ENCODE results near the gene ZNF628.
A peak's percentile ranks its signal among the peaks of the same experiment; 100 is the strongest.

ZNF628 gene

GRCh38 chr19:55498246-55498840, 21.9 kb downstream of the ZNF628 start:
- no peak overlapping the region for H3K27ac Mint-ChIP-seq
- no peak overlapping the region for H3K4me3 Mint-ChIP-seq
- peaks cover 10% of the 10 kb centered on the region for H3K4me1 Mint-ChIP-seq (ENCODE audit: low read depth)
- H3K9me3 Mint-ChIP-seq = peaks cover 9% of the 10 kb centered on the region
- H3K27me3 Mint-ChIP-seq (ENCODE audit: low read depth) = no peaks in the 10 kb centered on the region
- H3K36me3 Mint-ChIP-seq (ENCODE audit: low read depth) = peaks cover 7% of the 10 kb centered on the region
- DNase-seq (ENCODE audit: low spot score) = no peak

DNA sequence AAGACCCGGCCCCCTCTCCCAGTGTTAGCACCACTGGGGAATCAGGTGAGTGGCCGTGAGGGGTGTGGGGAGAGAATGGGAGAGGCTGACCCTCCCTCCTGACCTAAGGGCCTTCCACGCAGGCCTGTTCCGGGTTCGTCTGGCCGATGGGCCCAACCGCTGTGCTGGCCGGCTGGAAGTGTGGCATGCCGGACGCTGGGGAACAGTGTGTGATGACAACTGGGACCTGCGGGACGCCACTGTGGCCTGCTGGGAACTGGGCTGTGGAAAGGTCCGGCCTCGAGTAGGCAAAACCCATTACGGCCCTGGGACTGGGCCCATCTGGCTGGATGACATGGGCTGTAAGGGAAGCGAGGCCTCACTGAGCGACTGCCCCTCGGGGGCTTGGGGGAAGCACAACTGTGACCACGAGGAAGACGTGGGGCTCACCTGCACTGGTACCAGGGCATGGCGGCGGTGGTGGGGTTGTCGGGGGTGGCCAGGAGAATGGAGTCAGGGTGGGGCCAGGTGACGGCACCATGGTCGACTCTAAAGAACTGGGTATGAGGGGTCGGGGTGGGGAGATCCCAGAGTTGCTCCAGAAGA, 24.0 kb downstream of the ZNF628 start:
- Mint-ChIP-seq H3K9me3 (peaks cover 10% of the 10 kb centered on the region), H3K27ac (no peak overlapping the region), H3K27me3 (ENCODE audit: low read depth) (no peaks in the 10 kb centered on the region), H3K4me1 (ENCODE audit: low read depth) (peaks cover 14% of the 10 kb centered on the region), H3K36me3 (ENCODE audit: low read depth) (peaks cover 9% of the 10 kb centered on the region), H3K4me3 (no peak overlapping the region)
- DNase-seq (ENCODE audit: low spot score) = no peak

DNA sequence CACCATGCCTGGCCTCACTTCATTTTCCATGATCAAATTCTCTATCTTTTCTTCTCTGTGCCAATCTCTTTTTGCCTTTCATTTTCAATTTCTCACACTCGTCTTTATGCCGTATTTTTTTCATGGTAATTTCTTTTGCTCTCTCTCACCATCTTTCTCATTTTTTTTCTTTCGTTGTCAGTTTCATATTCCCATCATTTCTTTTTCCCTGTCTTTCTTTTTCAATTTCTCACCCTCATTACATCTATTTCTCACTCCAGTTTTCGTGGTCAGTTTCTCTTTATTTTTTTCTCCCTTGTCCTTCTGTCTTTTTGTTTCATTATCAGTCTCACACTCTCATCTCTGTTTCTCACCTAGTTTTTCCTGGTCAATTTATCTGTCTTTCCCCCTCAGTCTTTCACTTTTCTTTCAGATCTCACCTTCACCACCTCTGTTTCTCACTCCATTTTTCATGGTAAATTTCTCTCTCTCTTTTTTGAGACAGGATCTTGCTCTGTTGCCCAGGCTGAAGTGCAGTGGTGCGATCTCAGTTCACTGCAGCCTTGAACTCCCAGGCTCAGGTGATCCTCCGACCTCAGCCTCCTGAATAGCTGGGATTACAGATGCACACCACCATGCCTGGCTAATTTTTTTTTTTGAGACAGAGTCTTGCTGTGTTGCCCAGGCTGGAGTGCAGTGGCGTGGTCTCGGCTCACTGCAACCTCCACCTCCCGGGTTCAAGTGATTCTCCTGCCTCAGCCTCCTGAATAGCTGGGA, 26.0 kb downstream of the ZNF628 start:
- peaks cover 14% of the 10 kb centered on the region for H3K4me1 Mint-ChIP-seq (ENCODE audit: low read depth)
- H3K4me3 Mint-ChIP-seq = no peak overlapping the region
- peaks cover 10% of the 10 kb centered on the region for H3K9me3 Mint-ChIP-seq
- no peak for DNase-seq (ENCODE audit: low spot score)
- peak overlapping the region; percentile 20 for H3K27ac Mint-ChIP-seq
- H3K36me3 Mint-ChIP-seq (ENCODE audit: low read depth) = peaks cover 9% of the 10 kb centered on the region
- H3K27me3 Mint-ChIP-seq (ENCODE audit: low read depth) = no peaks in the 10 kb centered on the region

DNA sequence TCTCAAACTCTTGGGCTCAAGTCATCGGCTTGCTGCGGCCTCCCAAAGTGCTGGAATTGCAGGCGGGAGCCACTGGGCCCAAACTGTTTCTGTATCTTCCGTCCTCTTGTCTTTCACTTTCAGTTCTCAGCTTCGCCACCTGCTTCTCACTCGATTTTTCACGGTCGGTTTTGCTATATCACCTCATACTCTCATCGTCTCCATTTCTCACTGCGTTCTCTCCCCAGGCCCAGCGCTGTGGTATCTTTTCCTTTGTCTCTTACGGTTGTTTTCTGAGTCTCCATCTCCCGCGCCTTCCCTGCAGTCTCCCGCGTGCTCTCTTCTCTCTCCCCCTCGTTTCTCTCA, 26.7 kb downstream of the ZNF628 start:
- Mint-ChIP-seq H3K4me3 (peak overlapping the region; percentile 82), H3K4me1 (ENCODE audit: low read depth) (peaks cover 14% of the 10 kb centered on the region), H3K27me3 (ENCODE audit: low read depth) (no peaks in the 10 kb centered on the region), H3K27ac (peak overlapping the region; percentile 85), H3K36me3 (ENCODE audit: low read depth) (peaks cover 9% of the 10 kb centered on the region), H3K9me3 (peaks cover 10% of the 10 kb centered on the region)
- no peak for DNase-seq (ENCODE audit: low spot score)

DNA sequence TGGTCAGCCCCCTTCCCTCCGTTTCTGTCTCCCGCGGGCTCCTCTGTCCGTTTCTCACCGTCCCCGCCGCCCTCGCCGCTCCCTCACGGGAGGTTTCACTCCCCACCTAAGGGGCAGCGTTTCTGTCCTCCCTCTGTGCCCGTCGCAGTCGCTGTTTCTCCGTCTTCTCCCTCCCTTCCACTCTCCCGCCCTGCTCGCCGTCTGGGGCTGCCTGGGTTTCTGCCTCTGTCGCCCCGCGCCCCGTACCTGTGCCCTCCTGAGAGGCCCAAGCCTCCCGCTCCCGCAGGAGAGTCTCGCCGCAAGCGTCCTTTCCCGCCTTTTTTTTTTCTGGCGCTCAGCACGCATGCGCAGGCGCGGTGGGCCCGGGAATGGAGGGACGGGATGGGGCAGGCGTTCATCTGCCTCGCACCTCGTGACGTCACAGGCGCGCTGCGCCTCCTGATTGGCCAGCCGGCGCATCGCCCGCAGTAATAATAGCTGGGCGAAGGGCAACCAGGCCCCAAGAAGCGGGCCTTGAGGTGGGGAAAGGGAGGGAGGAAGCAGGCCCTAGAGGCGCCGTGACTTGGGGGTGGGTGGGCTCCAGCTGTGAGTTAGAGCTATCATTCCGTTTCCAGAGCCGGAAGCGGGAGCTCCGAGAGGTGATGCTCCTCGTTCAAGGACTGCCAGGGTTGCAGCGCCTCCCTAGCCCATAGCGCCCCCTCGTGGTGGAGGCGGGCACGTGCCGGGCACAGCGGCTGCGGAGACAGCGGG, 27.3 kb downstream of the ZNF628 start:
- Mint-ChIP-seq H3K4me3 (peak overlapping the region; percentile 82), H3K27ac (peak overlapping the region; percentile 85), H3K9me3 (peaks cover 10% of the 10 kb centered on the region), H3K4me1 (ENCODE audit: low read depth) (peaks cover 14% of the 10 kb centered on the region), H3K36me3 (ENCODE audit: low read depth) (peaks cover 9% of the 10 kb centered on the region), H3K27me3 (ENCODE audit: low read depth) (no peaks in the 10 kb centered on the region)
- peak; percentile 93 for DNase-seq (ENCODE audit: low spot score)

- peaks cover 10% of the 10 kb centered on the region for H3K9me3 Mint-ChIP-seq
- H3K27ac Mint-ChIP-seq = no peak overlapping the region
- no peaks in the 10 kb centered on the region for H3K27me3 Mint-ChIP-seq (ENCODE audit: low read depth)
- H3K4me1 Mint-ChIP-seq (ENCODE audit: low read depth) = peaks cover 14% of the 10 kb centered on the region
- H3K4me3 Mint-ChIP-seq = peak overlapping the region; percentile 82
- no peak for DNase-seq (ENCODE audit: low spot score)
- H3K36me3 Mint-ChIP-seq (ENCODE audit: low read depth) = peaks cover 9% of the 10 kb centered on the region
These were observed 27.8 kb downstream of the ZNF628 start for GRCh38 chr19:55504252-55504603.

DNA sequence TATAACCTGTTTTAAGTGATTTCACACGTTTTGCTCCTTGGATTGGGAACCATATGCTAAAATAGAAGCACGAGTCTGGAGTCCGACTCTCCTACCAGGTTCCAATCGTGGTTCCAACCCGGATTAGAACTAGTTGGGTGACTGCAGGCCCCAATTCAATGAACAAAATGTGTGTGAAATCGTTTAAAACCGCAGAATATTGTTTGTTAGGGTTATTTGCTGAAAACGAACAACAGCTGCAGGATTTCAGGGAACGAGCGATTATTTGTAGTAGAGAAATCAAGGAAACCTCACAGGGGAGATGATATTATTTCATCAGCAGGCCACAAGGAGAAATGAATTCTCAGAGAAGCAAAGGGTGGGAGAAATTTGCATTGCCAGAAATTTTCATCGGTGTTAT, 28.6 kb downstream of the ZNF628 start:
- peaks cover 9% of the 10 kb centered on the region for H3K36me3 Mint-ChIP-seq (ENCODE audit: low read depth)
- no peaks in the 10 kb centered on the region for H3K27me3 Mint-ChIP-seq (ENCODE audit: low read depth)
- H3K4me3 Mint-ChIP-seq = no peak overlapping the region
- H3K4me1 Mint-ChIP-seq (ENCODE audit: low read depth) = peaks cover 14% of the 10 kb centered on the region
- no peak overlapping the region for H3K27ac Mint-ChIP-seq
- DNase-seq (ENCODE audit: low spot score) = no peak
- peaks cover 10% of the 10 kb centered on the region for H3K9me3 Mint-ChIP-seq

GRCh38 chr19:55508120-55508519, 31.7 kb downstream of the ZNF628 start:
- Mint-ChIP-seq H3K9me3 (peaks cover 3% of the 10 kb centered on the region), H3K4me3 (no peak overlapping the region)

DNA sequence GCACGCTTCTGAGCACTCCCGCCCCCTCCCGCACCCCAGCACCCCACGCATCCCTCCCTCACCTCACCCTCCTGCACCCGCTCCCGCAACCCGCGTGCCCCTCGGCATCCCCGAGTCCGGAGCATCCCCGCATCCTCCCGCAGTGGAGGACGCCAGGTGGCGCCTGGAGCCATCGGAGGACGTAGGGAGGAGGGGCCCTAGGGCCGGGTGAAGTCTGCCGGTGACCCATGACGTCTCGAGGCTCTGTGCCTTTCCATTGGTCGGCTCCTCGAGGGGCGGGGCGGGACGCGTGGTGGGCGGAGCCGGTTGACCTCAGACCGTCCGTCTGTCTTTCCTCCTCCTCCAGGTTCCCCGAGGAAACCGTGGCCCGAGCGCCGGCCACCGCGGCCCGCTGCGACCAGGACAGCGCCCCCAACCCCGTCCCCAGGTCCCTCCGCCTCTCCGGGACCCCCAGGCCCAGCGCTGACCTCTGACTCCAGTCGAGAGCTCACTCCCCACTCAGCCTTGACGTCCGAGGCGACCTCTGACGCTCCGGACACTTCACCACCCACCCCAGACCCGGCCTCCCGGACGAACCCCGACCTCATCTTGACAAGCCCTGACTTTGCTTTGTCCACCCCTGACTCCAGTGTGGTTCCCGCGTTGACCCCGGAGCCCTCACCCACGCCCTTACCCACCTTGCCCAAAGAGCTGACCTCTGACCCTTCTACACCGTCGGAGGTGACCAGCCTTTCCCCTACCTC, 40.6 kb downstream of the ZNF628 start:
- Mint-ChIP-seq H3K27me3 (ENCODE audit: low read depth) (peaks cover 8% of the 10 kb centered on the region), H3K4me3 (peak overlapping the region; percentile 79), H3K9me3 (no peaks in the 10 kb centered on the region)

More at GRCh38 chr19:55508120-55508519, 31.7 kb downstream of the ZNF628 start:
- no peak for DNase-seq (ENCODE audit: low spot score)
- Mint-ChIP-seq H3K4me1 (ENCODE audit: low read depth) (peaks cover 6% of the 10 kb centered on the region), H3K36me3 (ENCODE audit: low read depth) (peaks cover 3% of the 10 kb centered on the region), H3K27me3 (ENCODE audit: low read depth) (peaks cover 2% of the 10 kb centered on the region), H3K27ac (no peak overlapping the region)

GRCh38 chr19:55519451-55520311, 43.3 kb downstream of the ZNF628 start:
- Mint-ChIP-seq H3K4me1 (ENCODE audit: low read depth) (peaks cover 2% of the 10 kb centered on the region), H3K27me3 (ENCODE audit: low read depth) (no peaks in the 10 kb centered on the region), H3K27ac (no peak overlapping the region), H3K36me3 (ENCODE audit: low read depth) (no peaks in the 10 kb centered on the region), H3K4me3 (no peak overlapping the region), H3K9me3 (no peaks in the 10 kb centered on the region)
- DNase-seq (ENCODE audit: low spot score) = no peak

More for the DNA sequence above, 40.6 kb downstream of the ZNF628 start:
- Mint-ChIP-seq H3K4me1 (ENCODE audit: low read depth) (peaks cover 2% of the 10 kb centered on the region), H3K36me3 (ENCODE audit: low read depth) (no peaks in the 10 kb centered on the region), H3K27ac (peak overlapping the region; percentile 66)
- DNase-seq (ENCODE audit: low spot score) = peak; percentile 89

DNA sequence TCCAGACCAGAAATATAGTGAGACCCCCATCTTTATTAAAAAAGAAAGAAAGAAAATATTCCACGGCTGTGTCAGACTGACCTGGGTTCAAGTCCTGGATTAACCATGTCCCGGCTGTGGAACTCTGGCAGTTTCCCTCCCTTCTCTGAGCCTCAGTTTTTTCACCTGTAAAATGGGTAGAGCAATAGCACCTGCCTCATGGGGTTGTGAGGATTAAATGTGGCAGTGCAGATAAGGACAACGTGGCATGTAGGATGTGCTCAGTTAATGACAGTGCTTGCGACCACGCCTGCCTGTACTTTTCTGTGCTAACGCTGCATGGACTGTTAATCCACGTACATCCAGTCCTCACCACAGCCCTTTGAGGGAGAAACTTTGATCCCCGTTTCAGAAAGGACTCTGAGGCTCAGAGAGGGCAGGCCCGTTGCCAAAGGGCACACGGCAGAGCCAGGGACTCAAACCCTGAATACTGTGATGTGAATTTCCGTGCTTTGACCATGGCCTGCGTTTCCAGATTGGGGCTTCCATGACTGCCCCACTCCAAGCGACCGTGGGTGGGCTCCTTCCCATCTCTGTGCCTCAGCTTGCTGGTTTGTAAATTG, 44.4 kb downstream of the ZNF628 start:
- no peak overlapping the region for H3K27ac Mint-ChIP-seq
- H3K9me3 Mint-ChIP-seq = no peaks in the 10 kb centered on the region

DNA sequence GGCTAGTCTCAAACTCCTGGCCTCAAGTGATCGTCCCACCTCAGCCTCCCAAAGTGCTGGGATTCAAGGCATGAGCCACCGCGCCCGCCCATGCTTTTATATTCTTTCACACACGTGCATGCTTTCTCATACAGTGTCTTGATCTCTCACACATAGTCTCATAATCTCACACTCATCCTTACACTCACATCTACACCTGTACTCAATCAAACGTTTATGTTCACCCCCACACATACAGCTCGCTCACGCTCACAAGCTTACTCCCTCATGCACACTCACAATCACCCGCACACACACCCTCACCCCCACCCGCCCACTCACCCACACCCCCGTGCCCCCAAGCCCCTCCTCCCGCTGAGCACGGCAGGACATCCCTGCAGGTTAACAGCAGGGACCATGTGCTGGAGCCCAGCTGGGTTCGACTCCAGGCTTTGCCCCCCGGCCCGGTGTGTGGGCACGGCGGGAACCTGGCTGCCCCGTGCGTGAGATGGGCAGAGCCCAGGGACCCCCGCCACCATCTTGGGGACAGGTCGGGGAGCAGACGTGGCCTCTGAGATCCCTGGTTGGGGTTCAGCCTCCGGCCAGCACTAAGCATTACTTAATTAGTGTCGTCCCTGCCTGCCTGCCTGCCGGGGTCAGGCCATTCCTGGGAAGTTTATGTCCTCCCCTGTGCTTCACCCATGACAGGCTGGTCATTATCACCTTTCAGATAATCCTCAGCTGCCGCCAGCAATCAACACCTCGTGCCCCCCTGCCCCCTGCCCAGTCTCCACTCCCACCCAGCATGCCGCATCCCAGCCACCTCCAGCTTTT, 49.1 kb downstream of the ZNF628 start:
- no peaks in the 10 kb centered on the region for H3K27me3 Mint-ChIP-seq (ENCODE audit: low read depth)
- DNase-seq (ENCODE audit: low spot score) = no peak
- no peak overlapping the region for H3K27ac Mint-ChIP-seq
- no peaks in the 10 kb centered on the region for H3K9me3 Mint-ChIP-seq
- no peak overlapping the region for H3K4me3 Mint-ChIP-seq
- no peaks in the 10 kb centered on the region for H3K4me1 Mint-ChIP-seq (ENCODE audit: low read depth)
- no peaks in the 10 kb centered on the region for H3K36me3 Mint-ChIP-seq (ENCODE audit: low read depth)

More for the DNA sequence above, 44.4 kb downstream of the ZNF628 start:
- Mint-ChIP-seq H3K4me1 (ENCODE audit: low read depth) (peaks cover 2% of the 10 kb centered on the region), H3K4me3 (no peak overlapping the region), H3K36me3 (ENCODE audit: low read depth) (no peaks in the 10 kb centered on the region), H3K27me3 (ENCODE audit: low read depth) (no peaks in the 10 kb centered on the region)
- no peak for DNase-seq (ENCODE audit: low spot score)

Data from T-helper 2 cell treated with Interferon-gamma antibody and Interleukin-4, amounts not matched to agents 5 μg/mL and 100 μg/mL, for 36 hours (primary cell).